NCI-H2196 treated with DMSO at 0.1 percent for 48 hours (cell line): ENCODE measurements around the gene MTA2.

Source experiments
- DNase-seq: peaks from one replicate; lab custom pipeline; 2025; ENCODE audit not compliant: unreplicated experiment; lab: John Stamatoyannopoulos, UW

The MTA2 gene

DNA sequence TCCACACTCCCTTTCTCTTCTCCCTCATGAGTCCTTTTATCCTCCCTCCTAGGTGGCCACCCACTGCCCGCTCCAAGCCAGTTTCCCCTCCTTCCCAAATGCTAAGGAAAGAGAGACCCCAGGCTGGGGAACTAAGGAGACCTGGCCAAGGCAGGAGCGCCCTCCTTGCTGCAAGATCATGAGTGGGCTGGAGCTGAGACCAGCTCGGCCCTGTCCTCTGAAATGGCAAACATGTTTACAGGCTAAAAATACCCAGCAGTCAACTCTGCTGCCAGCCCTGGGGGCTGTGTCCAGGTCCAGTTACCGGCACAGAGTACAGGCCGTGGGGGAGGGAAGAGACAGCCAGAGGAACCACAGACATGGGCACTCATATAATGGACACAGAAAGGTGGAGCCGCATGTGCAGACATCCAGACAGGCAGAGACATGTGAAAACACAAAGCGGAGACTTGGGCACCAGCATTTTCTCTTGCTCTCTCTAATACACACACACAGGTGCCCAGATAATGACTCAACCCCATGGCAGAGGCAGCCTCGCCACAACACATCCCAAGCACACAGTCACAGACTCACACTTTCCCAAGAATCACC is 53.9 kb downstream of the MTA2 start:
- DNase-seq: no peak

DNA sequence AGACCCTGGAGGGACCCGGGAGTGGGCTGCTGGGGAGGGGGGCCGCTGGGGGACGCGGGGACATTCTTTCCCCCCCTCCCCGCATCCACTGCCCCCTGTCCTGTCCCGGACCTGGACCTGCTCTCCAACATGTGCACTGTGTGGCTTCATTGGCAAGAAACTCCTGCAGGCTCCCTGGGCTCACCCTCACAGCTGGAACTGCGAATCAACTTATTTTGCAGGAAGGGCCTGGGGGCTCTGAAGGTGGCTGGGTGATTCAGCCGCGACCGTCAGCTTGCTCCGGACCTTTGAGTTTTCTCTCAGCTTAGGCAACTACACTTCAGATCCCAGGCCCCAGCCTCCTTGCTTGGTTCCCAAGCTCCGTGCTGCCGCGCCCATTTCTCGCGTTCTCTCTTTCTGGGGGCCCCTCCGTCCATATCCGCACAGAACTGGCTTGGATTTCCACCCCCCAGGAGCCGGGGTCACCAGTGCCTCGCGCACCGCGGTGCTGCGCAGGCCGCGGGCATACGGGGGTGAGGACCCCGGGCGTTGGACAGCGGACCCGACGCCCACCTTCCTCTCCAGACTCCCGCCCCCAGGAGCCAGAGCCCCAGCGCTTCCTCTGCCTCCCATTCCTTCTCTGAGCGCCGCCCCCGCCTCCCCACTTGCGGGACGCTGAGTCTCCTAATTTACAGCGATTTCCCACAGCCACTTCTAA is 54.6 kb downstream of the MTA2 start:
- no peak for DNase-seq

DNA sequence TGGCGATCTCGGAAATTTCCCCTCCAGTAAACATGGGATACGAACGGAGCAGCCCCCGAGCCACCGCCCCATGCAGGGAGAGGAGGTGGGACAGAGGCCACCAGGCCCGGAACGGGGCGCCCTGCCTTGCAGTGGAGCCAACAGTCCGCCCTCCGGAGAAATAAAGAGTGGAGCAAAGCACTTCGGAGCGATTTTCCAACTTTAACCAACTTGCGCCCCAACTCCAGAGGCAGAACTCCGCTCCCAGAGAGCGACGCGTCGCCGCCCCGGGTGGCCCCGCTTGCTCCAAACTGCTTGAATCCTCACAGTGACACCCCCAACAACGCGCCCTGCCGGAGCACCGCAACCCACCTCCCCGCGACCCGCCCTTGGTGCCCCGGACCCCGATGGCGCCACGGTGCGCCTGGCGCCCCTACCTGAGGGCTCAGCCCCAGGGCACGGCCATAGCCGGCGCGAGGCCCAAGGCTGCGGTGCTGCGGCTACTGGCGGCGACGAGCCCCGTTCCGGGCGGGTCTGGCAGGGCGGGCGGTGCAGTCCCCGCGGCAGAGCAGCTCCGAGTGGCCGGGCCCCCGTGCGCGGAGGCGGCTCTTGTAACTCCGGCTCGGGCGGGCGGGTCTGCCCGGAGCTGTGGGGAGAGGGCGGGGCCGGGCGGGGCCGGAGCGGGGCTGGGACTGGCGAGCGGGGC is 55.3 kb downstream of the MTA2 start, which contains the start of gene AHNAK:
AHNAK (minus strand) TSS at position 563 of the 685 bp plus-strand sequence. CDS start 10,708 bp downstream, outside the sequence.
- DNase-seq: no peak

- DNase-seq: no peak
Measured at GRCh38 chr11:62545437-62546243, 56.0 kb downstream of the MTA2 start.

DNA sequence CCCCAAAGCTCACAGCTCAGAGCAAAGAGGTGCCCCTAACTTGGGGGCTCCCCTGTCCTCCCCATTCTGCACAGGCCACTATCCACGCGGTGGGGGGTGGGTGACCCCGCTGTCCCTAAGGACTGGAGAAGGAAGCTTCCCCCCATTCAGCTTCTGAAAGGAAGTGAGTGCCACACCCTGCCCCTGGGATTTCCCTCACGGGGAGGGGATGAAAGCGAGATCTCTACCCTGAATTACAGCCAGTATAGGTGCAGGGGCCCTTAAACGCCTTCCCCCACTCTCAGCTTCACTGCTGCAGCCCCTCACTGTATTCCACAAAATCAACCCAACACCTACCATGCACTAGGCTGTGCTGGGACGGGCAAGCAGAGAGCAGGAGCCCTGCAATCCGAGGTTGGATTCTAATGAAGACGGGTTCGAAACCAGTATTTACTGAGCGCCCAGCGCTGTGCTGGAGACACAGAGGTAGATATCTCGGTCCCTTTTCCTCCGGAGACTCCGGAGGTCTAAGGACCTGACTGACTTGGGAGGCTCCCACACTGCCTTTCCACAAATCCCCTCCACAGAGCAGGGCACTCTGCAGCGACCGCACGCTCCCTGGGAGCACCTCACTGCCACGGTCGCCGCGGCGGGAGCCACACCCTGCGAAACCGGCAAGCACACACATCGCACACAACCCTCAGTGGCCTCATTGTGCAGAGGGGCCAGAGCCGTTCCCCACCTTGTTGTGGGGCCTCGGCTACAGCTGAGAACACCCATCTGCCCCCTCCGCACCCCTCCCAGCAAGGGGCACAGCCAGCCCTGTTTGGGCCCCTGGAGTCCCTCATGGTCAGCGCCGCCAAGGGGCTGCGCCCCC is 56.9 kb downstream of the MTA2 start:
- DNase-seq: no peak

DNA sequence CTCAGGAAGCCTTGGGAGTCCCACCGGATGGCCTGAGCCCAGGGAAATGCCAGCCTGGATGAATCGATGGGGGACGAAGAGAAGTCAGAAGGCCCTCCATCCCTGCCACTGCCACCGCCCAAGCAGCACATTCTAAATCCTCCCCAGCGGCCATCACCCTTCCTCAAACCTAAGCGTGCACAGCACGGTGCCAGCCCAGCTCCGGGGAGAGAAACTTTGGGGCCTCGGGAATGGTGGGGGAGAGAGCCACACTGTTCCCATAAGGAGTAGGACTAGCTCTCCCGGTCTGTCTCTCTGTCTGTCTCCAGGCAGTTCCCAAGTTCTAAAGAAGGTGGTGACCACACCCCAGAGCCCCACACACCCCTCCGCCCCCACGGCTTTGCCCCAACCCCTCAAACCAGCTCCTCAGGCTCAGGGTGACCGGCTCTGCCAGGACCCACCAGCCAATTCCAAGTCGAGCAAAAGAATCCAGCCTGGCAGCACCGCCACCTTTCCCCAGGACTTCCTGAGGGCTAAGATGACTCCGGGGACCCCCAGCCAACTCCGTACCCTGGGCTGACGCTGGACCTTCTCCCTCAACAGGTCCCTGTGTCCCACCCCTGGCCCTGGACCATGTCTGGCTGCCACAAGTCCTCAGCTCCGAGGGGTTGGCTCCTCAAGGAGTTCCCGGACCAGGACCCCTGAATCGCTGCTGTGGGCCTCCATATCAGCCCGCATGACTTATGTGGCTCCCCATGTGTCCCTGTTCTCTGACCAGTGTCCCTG is 57.8 kb downstream of the MTA2 start:
- no peak for DNase-seq
